ENCODE results near the gene CTSD.
"Not testable (repeated sequence)": the region's sequence is repeated elsewhere in the genome, so short reads cannot be mapped to it uniquely, and the experiment has no call there.

Gene CTSD

DNA sequence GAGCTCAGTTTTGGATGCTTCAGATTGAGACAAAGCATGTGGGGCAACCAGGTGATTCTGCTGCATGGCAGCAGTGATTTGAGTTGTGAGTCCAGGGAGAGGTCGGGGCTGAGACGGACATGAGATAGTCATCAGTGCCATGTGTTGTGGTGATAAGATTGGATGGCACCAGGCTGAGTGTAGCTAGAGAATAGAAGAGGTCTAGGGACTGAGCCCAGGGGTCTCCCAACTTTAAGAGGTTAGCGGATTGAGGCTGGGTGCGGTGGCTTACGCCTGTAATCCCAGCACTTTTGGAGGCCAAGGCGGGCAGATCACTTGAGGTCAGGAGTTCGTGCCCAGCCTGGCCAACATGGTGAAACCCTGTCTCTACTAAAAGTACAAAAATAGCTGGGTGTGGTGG lies 6.3 kb upstream of the CTSD start:
- no peak for DNase-seq (ENCODE audit: low read depth, low spot score)

DNA sequence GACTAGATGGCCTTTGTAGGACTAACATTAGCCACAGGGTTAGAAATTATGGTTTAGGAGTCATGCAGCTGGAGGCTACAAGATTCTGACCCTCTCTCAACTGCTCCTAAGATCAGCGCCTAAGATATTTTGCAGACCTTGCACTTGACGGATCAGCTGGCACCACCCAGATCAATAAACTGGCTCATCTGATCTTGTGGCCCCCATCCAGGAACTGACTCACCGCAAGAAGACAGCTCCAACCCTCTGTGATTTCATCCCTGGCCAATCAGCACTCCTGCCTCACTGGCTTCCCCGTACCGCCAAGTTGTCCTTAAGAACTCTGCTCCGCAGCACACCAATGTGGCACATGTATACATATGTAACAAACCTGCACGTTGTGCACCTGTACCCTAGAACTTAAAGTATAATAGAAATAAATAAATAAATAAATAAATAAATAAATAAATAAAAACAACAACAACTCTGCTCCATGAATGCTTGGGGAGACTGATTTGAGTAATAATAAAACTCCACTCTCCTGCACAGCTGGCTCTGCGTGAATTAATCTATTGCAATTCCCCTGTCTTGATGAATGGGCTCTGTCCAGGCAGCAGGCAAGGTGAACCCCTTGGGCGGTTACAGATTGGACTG lies 5.7 kb upstream of the CTSD start:
- DNase-seq (ENCODE audit: low read depth, low spot score), result not testable (repeated sequence)

DNA sequence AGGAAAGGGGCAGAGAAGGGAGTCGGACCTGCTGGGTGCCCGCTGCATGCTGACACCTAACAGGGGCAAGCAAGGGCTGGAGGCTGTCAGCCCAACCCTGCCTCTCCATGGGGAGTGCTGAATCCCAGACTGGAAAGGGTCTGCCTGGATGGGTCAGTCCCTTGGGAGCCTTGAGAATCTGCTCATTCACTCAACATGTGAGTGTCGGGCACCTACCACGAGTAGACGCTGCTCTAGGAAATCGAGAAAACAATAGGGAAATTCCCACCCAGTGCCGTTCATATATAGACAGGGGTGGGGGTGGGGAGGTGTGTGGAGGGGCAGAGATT lies 4.4 kb upstream of the CTSD start:
- no peak for DNase-seq (ENCODE audit: low read depth, low spot score)

DNA sequence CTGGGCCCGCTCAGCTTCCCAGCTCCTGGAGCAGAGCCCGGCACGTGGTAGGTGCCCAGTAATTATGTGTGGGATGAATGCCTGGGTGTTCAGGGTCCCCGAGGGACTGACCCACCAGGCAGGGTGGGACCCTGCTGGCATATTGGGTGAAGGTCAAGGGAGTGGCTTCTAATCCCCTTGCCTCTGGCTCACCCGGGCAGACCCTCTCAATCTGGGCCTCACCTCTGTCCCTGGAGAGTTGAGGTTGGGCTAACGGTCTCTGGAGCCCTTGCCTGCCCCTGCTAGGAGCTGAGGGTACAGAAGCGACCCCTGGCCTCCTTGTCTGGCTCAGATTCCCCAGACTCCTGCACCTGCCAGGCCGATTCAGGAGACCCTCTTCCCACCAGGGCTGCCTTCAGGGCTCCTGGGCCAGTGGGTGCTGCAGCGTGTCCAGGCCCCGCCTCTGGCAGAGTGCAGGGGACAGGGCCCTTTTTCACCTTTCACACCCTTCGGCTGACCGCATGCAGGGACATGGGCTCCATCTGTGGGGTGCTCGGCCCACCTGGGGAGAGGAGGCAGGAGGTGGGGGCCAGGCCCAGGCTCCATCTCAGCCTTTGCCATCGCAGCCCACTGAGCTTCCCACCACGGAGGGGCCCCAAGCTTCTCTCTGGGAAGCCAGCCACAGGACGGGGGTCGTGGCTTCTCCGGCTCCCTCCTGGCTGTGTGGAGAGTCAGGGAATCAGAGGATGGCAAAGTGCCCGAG lies 3.8 kb upstream of the CTSD start:
- DNase-seq (ENCODE audit: low read depth, low spot score), result no peak

DNA sequence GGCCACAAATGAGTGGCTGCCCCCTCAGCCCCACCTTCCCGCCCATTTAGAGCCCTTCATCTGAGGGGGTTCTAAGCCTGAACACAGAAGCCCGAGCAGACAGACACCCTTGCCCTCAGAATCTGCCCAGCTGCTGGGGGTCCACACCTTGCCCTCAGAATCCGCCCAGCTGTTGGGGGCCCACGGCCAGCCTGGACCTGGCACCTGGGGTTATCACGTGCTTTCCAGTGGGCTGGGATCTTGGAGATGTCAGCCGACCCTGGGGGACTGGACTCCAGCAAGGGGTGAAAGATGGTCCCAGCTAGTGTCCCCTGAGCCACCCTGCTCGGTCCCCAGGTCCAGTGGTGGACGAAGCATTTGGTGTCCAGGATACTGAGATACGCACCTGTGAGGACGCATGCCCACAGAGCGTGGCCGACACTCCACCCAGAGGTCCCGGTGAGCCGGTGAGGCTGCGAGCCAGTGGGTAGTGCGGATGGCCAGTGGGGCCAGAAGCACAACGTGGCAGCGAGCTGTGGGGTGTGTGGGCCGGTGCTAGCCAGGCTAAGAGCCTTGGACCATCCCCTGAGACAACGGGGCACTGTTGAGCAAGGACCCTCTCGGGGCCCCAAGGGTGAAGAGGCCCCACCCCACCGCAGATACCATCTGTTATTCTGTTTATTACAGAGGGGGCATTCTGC lies 3.1 kb upstream of the CTSD start:
- no peak for DNase-seq (ENCODE audit: low read depth, low spot score)

DNA sequence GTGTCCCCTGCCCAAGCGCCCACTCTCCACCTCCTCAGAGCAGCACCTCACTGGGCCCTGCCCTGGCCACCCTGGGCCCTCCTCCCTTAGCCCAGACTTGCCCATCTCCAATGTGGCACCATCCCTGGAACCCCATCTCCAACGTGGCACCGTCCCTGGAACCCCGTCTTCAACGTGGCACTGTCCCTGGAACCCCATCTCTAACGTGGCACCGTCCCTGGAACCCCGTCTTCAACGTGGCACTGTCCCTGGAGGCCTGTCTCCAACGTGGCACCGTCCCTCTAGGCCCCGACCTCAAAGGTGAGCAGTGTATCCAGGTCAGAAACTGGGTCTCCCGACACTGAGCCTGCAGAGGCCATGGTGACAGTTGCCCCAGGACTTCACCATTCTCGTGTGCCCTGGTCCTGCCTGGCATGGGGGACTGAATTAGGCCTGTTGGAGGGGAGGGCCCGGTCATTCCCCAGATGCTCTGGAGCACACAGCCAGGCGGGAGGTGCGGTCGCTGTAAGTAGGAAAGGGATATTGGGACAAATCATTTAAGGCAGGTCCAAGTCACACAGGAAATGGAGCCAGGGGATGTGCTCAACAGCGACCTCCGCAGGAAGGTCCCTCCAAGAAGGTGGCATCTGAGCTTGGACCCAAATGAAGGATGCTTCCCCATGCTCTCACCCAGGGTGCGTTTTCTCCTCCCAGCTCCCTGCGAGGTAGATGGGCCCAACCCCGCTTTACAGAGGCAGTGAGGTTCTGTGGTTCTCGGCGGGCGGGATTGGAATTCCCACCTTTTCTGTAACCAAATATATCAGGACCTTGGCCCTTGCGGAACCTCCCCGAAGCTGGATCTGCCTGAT lies 2.4 kb upstream of the CTSD start:
- DNase-seq (ENCODE audit: low read depth, low spot score), result no peak

DNA sequence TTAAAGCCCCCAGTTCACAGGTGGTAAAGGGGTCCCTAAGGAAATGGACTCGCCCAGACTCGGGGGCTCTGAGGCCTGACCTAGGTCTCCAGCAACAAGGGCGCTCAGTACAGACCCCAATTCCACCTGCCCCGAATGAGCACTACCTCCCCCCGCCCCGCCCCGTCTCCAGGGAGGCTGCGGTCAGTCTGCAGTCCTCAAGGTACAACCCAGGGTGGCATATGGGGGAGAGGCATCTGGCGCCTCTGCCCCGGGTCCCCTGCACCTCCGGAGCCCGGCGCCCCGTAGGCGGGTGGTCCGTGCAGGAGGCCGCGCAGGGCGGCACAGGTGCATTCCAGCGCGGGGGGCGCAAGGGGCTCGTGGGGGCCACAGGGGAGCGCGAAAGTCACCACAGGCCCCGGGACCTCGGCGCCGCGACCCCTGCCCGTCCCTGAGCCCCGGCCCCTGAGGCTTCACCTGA lies 361 bp downstream of the CTSD start:
- no peak for DNase-seq (ENCODE audit: low read depth, low spot score)

DNA sequence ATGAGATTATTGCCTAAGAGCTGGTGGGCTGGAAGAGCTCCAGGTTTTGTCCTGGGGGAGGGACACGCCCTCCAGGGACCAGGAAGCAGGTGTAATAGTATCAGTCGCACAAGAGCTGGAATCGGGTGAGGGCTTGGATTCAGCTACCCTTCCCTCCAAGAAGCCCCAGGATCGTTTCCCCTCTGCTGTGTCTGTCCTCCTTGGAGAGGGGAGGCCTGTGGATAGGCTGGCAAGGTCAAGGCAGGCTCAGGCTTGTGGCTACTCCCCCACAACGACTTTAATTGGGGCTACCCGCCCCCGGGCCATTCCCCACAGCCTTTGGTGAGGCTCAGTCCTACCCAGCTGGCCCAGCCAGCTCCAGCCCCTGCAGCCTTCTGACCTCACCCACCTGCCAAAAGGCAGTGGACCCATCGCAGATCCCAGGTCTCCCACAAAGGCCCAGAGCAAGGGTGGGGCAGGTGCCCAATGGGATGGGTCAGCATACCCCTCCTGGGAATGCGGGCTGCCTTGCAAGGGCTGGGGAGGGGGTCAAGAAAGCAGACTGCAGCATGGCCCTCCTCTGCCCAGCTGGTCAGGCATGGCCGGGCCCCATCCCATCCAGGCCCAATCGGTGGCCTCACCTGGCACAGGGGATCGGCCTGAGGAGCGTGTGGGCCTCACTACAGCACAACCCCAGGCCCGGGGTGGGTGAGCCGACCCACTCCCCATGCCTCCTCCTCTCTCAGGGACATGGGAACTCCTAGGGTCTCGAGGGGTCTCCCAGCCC lies 1.0 kb downstream of the CTSD start:
- DNase-seq (ENCODE audit: low read depth, low spot score), result no peak

DNA sequence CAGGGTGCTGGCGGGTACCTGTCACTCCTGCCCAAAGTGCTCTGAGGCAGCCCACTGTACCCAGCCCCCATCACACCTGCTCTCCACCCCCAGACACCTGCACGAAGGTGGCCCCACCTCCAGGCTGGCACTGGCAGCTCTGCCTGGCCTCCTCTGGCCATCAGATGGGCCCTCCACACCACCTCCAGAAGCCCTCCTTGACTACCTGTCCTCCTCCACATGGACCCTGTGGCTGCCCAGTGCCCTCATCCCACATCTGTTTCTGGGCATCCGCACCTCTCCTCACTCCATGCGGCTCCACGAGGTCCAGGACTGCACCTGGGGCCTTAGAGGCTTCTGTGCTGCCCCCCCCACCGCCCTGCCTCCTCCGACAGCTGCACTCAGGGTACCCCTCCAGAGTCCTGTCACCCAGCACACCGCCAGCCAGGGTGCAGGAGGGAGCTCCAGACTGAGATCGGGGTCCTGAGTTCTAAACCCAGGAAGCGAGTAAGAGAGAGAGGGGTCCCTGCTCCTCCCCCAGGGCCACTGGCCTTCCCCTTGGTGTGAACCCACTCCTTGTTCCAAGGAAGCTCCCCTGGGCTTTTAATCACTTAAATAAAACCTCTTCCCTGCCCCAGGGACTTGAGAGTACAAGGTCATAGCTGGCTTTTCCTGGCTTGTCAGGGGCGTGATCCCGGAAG lies 1.7 kb downstream of the CTSD start:
- DNase-seq (ENCODE audit: low read depth, low spot score), result no peak

DNA sequence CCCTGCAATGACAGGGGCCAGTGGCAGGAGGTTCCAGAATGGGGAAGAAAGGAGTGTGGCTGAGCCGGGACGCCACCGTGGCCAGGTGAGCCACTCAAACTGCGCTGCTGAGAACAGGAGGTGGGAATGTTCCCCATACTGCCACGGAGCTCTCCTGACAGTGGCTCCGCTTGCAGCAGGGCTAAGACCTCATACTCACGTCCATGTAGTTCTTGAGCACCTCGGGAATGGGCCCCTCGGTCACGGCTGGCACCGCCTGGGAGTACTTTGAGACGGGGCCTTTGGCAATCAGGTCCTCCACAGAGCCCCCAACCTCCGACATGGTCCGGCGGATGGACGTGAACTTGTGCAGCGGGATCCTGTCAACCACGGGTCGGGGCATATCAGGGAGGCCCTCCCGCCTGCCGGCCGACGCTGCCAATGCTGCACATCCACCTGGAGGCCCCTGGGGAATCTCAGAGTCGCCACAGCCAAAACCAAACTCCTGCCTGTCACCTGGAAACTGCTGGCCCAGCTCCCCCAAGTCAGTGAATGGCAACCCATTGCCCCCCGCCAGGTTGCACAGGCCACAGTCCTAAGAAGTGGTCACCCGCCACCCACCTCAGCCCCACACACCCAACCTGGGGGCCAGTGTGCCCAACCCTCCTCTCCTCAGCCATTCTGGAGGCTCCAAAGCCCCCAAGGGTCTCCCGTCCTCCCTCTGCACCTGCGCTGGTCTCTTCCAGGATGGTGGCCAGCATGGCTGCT lies 2.4 kb downstream of the CTSD start:
- DNase-seq (ENCODE audit: low read depth, low spot score), result no peak

DNA sequence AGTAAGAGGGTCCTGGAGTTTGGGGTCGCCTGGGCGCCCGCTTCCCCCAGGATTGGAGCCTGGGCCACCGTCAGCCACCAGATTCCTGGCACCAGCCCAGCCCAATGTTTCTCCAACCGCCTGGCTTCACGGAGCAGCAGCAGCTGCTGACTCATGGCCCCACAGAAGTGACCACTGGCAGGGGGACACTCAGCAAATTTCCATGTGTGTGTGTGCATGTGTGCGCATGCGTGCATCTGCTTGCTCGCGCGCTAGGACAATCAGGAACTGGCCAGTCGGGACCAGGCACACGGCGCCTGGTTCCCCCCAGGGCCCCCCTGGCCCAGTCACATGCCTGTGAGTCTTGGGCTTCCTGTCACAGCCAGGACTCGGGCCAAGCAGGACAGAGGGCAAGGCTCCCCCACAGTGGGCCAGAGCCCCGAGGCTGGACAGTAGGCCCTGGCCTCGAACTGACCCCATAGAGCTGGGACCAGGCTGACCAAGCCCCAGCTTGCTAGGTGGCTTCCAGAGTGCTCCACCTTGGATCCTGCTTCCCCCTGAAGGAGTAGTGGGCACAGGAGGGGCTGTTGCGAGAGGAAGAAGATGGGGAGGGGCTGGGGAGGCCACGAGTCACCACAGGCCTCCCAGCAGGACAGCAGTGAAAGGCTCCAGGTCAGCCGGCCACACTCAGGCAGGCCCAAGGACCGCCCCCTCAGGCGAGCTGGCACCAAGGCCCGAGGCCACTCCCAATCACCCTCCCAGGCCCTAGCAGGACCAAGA lies 3.2 kb downstream of the CTSD start:
- peak; percentile 83 for DNase-seq (ENCODE audit: low read depth, low spot score)

DNA sequence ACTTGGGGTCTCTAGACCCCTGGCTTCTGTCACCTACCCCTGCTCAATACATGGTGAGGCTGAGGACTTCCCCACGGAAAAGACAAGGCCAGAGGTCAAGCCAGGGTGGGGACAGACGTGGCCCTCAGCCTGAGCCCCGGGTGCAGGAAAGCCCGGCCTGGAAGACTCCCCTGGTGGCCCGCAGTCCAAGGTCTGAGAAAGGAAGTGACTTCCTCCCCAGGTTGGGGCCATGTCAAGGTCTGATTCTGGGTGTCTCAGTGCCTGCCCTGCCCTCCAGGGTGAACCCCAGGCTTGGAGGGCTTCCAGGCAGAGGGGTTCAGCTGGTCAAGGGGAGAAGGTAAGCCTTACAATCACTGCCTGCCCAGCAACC lies 3.9 kb downstream of the CTSD start:
- DNase-seq (ENCODE audit: low read depth, low spot score), result no peak

DNA sequence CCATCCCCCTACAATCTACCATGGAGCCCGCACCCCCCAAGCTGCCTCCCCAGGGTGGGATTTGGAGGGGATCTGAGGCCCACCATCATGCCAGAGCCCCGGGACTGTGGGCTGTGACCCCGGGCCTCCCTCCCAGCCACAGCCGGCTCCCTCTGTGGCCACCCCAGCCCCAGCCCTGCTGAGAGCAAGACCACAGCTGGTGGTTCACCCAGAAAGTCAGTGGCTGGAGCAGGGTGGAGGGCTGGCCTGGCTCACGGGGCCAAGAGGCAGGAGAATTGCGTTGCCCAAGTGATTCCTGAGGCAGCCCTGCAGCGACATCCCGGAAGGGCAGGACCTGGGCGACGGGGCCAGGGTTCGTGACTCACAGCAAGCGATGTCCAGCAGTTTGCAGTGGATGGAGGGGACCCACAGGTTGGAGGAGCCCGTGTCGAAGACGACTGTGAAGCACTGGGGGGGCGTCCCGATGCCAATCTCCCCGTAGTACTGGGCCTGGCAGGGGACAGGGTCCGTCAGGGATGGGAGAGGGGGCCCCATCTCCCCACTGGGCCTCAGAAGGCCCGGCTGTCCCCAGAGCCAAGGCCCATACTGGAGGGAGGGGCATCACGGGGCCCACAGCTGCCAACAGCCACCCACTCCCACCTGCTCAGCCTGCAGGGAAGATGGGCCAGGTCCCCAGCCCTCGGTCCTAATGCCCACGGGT lies 4.4 kb downstream of the CTSD start:
- no peak for DNase-seq (ENCODE audit: low read depth, low spot score)

DNA sequence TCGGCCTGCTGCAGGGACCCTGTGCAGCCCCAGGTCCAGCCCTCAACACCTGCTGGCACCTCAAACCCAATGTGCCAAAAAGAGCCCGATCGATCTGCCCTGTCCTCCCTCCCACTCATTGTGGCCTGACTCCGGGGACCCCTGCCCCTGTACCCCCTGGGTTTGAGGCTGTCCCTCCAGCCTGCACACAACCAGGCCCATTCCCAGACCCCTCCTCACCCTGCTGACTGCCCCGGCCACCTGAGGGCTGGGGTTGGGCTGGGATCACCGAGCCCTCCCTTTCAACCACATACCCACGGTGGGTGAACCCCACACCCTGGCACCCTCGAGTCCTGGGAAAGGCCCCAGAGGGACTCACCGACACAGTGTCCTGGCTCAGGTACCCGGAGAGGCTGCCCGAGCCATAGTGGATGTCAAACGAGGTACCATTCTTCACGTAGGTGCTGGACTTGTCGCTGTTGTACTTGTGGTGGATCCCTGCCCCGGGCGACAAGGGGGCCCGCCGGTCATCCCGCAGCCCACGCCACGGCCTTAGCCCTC lies 5.0 kb downstream of the CTSD start:
- DNase-seq (ENCODE audit: low read depth, low spot score), result no peak

DNA sequence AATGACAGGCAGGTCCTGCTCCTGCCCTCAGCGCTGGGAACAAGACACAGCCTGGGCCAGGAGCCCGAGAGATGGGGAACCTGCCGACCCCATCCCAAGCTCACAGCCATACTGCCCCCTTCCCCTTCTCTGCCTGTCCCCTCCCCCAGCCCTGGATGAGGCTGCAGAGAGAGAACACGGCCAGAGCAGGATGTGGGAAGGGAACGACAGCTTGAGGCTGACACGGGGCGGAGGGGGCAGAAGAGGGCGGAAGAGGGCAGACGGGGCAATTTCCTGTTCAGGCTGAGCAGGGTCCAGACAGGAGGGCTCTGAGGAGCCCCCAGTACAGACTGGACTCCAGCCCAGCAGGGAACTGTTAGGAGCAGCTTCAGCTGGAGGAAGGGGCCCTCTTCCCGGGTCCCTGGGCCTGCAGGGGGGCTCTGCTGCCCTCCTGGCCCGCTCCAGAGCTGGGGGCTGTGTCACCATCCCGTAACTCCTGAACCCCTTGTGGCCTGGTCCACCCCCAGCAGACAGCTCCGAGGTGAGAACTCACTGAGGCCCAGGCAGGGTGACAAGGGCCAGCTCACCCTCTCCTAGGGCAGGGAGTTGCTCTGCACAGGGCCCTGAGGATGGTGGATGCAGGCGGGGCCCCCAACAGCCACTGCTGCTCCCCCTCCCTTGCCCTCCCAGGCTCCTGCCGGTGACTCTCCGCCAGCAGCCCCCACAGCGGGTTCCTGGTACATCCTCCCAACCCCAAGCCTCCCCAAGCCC lies 5.7 kb downstream of the CTSD start:
- no peak for DNase-seq (ENCODE audit: low read depth, low spot score)

DNA sequence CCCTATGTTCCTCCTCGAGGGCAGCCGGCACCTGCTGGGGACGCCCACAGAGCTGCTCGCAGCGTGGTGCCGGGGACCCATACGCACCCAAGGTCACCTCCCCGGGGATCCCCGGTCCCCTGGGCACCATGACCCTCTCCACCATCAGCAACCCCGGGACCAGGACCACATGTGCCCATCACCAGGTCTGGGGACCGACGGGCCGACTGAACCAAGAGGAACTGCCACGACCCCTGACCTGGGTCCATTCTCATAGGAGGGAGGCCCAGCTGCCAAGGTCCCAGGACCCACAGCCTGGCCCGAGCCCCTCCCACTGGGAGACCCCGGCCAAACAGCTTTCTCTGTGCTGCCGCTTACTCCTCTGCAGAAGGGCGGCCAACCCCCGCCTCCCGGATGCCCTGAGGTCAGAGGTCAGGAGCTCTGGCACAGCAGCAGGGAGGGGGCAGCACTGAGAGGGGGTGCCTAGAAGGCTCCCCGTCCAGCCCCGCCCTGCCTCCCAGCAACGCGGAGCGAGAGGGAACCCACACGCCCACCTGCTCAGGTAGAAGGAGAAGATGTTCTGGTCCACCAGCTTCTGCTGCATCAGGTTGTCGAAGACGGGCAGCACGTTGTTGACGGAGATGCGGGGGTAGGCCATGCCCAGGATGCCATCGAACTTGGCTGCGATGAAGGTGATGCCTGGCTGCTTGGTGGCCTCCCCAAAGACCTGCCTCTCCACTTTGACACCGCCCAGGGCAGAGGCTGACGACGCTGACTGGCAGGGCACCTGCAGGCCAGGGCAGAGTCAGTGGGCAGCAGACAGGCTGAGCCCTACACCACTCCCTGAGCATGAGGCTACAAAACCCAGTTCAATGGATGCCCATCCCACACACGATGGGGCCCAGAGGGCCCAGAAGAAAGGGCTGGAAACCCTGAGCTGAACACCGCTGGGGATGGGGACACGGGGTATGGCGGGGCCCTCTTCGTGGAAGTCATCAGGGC lies 6.6 kb downstream of the CTSD start:
- no peak for DNase-seq (ENCODE audit: low read depth, low spot score)
